ENCODE measurements around the gene KIF4A. TPM values are rescaled to one million over a fixed set of nuclear protein-coding genes. Genes with fewer than 3 reads are reported as not detected.

KIF4A gene
- total RNA-seq, 1 experiment from 2014 or later = 36.2 TPM

DNA sequence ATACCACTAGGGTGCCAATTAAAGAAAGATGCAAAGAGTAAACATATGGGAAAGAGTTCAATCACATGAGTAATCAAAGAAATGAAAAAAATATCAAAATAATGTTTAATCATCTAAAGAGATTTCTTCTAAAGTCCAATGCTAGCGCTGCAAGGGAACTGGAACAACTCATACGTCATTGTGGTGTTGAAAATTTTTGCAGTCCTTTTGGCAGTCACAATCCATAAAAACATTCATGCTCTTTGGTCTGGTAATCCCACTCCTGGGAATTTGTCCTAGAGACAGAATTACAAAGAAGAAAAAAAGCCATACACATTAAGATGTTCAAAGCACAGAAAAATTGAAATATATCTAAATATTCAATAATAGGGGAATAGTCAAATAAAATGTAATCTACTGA lies 34.5 kb upstream of the KIF4A start:
- Mint-ChIP-seq H3K27ac (no peak overlapping the region), H3K9me3 (no peaks in the 10 kb centered on the region; the same call in 1 of the 2 replicates), H3K4me3 (no peak overlapping the region), H3K36me3 (no peaks in the 10 kb centered on the region), H3K4me1 (peaks cover 25% of the 10 kb centered on the region), H3K27me3 (ENCODE audit: low read depth) (no peaks in the 10 kb centered on the region; the same call in 1 of the 2 replicates)
- ATAC-seq (no peak), DNase-seq (ENCODE audit: low spot score) (no peak)
- POLR2A ChIA-PET = no interaction called here
- TF ChIP-seq, protein P1, sequence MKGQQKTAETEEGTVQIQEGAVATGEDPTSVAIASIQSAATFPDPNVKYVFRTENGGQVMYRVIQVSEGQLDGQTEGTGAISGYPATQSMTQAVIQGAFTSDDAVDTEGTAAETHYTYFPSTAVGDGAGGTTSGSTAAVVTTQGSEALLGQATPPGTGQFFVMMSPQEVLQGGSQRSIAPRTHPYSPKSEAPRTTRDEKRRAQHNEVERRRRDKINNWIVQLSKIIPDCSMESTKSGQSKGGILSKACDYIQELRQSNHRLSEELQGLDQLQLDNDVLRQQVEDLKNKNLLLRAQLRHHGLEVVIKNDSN (CRISPR knock-in tag; IDR thresholded peaks at IDR 0.05) = no peak
- TF ChIP-seq, protein P2, sequence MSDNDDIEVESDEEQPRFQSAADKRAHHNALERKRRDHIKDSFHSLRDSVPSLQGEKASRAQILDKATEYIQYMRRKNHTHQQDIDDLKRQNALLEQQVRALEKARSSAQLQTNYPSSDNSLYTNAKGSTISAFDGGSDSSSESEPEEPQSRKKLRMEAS (CRISPR knock-in tag; IDR thresholded peaks at IDR 0.05) = no peak
- no peak for TF ChIP-seq MYBL2 (CRISPR knock-in tag; IDR thresholded peaks at IDR 0.05)
- TF ChIP-seq, protein P3, sequence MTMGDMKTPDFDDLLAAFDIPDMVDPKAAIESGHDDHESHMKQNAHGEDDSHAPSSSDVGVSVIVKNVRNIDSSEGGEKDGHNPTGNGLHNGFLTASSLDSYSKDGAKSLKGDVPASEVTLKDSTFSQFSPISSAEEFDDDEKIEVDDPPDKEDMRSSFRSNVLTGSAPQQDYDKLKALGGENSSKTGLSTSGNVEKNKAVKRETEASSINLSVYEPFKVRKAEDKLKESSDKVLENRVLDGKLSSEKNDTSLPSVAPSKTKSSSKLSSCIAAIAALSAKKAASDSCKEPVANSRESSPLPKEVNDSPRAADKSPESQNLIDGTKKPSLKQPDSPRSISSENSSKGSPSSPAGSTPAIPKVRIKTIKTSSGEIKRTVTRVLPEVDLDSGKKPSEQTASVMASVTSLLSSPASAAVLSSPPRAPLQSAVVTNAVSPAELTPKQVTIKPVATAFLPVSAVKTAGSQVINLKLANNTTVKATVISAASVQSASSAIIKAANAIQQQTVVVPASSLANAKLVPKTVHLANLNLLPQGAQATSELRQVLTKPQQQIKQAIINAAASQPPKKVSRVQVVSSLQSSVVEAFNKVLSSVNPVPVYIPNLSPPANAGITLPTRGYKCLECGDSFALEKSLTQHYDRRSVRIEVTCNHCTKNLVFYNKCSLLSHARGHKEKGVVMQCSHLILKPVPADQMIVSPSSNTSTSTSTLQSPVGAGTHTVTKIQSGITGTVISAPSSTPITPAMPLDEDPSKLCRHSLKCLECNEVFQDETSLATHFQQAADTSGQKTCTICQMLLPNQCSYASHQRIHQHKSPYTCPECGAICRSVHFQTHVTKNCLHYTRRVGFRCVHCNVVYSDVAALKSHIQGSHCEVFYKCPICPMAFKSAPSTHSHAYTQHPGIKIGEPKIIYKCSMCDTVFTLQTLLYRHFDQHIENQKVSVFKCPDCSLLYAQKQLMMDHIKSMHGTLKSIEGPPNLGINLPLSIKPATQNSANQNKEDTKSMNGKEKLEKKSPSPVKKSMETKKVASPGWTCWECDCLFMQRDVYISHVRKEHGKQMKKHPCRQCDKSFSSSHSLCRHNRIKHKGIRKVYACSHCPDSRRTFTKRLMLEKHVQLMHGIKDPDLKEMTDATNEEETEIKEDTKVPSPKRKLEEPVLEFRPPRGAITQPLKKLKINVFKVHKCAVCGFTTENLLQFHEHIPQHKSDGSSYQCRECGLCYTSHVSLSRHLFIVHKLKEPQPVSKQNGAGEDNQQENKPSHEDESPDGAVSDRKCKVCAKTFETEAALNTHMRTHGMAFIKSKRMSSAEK (CRISPR knock-in tag; IDR thresholded peaks at IDR 0.05; ENCODE audit: borderline replicate concordance) = no peak
- TF ChIP-seq TCF7 (CRISPR knock-in tag; IDR thresholded peaks at IDR 0.05; ENCODE audit: low read depth) = no peak
- CTCF ChIA-PET = no interaction called here

DNA sequence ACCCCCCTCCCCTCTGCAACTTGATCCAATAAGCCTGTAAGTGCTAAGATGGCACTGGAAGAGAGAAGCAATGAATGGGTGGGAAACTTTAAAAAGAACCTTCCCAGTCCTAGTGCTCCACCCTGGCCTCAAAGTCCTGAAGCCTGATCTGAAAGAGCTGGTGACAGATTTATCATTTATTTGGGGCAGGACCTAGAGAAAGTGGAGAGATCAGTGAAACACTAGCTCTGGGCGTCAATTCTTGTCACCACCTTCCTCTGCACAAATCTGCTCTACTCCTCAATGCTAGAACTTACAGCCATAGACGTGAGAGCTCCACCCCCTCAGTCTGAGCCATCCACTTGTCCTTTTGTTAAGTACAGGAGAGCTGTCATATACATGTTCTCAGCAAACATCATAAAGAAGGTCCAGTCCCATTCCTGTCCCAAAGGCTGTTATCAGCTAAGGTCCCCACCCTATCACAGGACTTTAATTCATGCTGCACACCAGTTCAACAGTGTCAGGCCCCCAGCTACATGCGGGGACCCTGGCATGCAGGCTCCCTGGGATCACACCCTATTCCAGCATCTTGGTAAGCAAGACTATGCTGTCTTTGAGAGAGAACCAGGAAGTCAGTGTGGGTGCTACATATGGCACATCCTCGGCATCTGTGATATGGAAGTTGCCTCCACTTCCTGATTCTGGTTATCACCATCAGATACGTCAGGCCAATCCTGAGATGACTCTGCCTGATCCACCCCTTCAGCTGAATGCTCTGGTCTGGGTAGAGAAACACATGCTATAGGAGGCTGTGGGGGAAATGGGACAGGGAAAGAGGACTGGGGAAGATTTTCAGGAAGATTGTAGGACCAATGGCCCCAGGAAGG lies 32.2 kb upstream of the KIF4A start:
- Mint-ChIP-seq H3K4me1 (peaks cover 25% of the 10 kb centered on the region), H3K36me3 (no peaks in the 10 kb centered on the region), H3K27ac (no peak overlapping the region), H3K9me3 (no peaks in the 10 kb centered on the region; the same call in 1 of the 2 replicates), H3K27me3 (ENCODE audit: low read depth) (no peaks in the 10 kb centered on the region; the same call in 1 of the 2 replicates), H3K4me3 (no peak overlapping the region)
- ChIA-PET POLR2A (no interaction called here), CTCF (no interaction called here)
- no peak for DNase-seq (ENCODE audit: low spot score)
- TF ChIP-seq ZNF416 (CRISPR knock-in tag; IDR thresholded peaks at IDR 0.05) (no peak), FOXP1 (CRISPR knock-in tag; IDR thresholded peaks at IDR 0.05; ENCODE audit: borderline replicate concordance) (no peak), NFE2L1 (CRISPR knock-in tag; IDR thresholded peaks at IDR 0.05) (no peak), RORB (CRISPR knock-in tag; IDR thresholded peaks at IDR 0.05) (no peak), PRRX2 (CRISPR knock-in tag; IDR thresholded peaks at IDR 0.05) (no peak), ZNF232 (CRISPR knock-in tag; IDR thresholded peaks at IDR 0.05) (no peak), SMAD3 (CRISPR knock-in tag; IDR thresholded peaks at IDR 0.05; ENCODE audit: borderline replicate concordance) (no peak)
- TF ChIP-seq, protein P1 (CRISPR knock-in tag; IDR thresholded peaks at IDR 0.05) = no peak
- TF ChIP-seq, protein P4, sequence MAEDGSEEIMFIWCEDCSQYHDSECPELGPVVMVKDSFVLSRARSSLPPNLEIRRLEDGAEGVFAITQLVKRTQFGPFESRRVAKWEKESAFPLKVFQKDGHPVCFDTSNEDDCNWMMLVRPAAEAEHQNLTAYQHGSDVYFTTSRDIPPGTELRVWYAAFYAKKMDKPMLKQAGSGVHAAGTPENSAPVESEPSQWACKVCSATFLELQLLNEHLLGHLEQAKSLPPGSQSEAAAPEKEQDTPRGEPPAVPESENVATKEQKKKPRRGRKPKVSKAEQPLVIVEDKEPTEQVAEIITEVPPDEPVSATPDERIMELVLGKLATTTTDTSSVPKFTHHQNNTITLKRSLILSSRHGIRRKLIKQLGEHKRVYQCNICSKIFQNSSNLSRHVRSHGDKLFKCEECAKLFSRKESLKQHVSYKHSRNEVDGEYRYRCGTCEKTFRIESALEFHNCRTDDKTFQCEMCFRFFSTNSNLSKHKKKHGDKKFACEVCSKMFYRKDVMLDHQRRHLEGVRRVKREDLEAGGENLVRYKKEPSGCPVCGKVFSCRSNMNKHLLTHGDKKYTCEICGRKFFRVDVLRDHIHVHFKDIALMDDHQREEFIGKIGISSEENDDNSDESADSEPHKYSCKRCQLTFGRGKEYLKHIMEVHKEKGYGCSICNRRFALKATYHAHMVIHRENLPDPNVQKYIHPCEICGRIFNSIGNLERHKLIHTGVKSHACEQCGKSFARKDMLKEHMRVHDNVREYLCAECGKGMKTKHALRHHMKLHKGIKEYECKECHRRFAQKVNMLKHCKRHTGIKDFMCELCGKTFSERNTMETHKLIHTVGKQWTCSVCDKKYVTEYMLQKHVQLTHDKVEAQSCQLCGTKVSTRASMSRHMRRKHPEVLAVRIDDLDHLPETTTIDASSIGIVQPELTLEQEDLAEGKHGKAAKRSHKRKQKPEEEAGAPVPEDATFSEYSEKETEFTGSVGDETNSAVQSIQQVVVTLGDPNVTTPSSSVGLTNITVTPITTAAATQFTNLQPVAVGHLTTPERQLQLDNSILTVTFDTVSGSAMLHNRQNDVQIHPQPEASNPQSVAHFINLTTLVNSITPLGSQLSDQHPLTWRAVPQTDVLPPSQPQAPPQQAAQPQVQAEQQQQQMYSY (CRISPR knock-in tag; IDR thresholded peaks at IDR 0.05) = no peak
- ATAC-seq = no peak
